OCI-LY1 (cell line): ENCODE results near the gene APBA3.

Experiments used
- CTCF ChIP-seq: fragments of 200-600 bp; sonication (generic), shearing (Covaris generic); IDR thresholded peaks from 2 replicates; pipeline ENCODE4 v1.5.1; 2017; ENCODE audit warnings: mild to moderate bottlenecking, antibody characterized with exemption, low read length, moderate library complexity, mixed read lengths
- EZH2 ChIP-seq: fragments of 200-600 bp; sonication (generic), shearing (Covaris generic); IDR thresholded peaks from 2 replicates; pipeline ENCODE4 v1.8.0; 2017; ENCODE audit warnings: borderline replicate concordance, mixed run types, mild to moderate bottlenecking, antibody characterized with exemption, low read length, moderate library complexity, mixed read lengths

GRCh38 chr19:3753631-3754410, 7.7 kb downstream of the APBA3 start:
- TF ChIP-seq CTCF (no peak), EZH2 (no peak)
